ENCODE data around the gene GYS2.
"Not testable (repeated sequence)": the region's sequence is repeated elsewhere in the genome, so short reads cannot be mapped to it uniquely, and the experiment has no call there.

The GYS2 gene

DNA sequence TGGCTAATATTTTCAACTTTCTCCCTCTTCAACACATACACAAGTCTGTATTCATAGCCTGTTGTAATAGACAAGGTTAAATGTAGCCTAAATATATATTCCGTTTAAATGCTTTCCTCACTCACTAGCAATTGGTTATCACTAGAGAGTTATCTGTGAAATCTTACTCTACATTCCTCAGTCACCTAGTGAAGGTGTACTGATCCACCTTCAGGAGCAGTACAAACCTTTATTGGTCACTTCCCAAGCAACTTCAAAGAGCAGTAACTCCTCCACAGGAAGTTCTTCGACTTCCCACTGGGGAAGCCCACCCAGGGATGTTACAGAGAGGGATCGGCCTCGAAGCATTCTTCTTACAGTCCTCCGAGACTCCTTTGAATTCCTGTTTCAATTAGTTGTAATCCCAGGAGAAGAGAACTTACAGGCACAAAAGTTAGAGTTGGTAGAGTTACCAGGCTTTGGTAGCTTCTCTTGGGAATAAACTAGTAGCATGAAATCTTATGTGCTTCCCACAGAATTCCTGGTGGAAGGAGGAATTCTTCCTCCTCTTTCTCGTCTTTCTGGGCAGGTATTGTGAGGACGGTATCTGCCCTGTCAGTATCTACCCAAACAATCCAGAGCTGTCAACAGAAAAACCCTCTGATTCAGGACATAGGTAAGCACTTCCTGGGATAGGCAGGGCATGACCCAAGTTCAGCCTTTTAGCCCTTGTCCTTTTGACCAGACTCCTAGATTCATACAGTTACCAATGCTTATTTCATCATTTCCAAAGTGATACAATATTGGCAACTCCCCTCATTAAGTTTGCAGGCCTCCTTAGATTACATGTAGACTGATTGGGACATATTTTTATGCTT lies at the start of gene GYS2:
Gene GYS2, minus strand, starts transcription at position 603 of the 857 bp plus-strand sequence. Its CDS starts 255 bp downstream, at position 348.
- FAIRE-seq (no peak), DNase-seq (ENCODE audit: low spot score) (no peak)

DNA sequence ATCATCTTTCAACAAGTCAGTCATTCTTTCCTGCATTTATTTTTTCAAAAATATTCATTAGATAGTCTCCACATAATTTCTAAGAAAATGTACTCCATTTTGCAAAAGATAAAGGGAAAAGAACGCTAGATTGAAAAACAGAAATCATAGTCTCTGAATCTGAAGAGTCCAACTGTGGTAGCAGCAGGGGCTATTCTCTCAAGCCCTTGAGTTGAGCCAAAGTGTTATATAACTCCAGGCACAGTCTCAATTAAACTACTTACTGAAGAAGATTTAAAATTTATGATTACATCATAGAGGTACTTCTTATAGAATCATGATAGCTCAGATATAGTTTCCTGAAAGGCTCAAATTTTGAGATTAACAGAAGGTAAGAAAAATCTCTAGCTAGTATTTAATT lies 47.2 kb upstream of the GYS2 start:
- FAIRE-seq (no peak), DNase-seq (ENCODE audit: low spot score) (no peak)

DNA sequence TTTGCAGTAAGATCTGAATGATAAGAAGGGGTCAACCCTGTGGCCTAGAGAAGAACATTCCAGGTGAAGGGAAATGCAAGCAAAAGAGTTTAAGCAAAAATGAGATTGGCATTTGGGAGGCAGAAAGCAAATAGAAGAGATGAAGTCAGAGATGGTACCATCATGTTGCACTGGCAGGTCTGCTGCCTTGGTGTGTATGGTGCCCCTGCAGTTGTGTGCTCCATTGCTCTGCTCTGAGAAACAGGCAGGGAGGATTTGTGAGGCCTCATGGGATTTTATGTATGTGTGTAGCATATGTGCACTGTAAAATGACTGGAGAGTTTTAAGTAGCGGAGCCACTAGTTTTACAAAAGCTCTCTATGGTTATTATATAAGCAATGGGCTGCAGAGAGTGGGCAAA lies 46.4 kb upstream of the GYS2 start:
- FAIRE-seq (no peak), DNase-seq (ENCODE audit: low spot score) (no peak)

DNA sequence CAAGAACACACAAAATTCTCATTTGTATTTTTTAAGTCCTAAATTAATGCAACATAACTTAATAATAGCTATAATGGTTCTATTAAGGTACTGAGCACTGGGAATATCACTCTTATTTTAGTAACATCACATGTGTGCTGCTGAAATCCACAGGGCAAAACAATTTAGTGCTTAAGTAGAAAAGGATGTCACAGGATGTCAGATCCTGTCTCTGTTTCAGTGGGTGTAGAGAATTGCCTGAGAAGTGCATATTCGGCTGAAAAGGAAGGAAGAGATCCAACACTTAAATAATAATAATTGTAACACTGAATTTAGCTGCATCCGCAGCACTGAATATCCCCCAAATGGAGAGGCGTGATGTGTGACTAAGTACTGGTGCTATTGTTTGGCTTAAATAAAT lies 44.4 kb upstream of the GYS2 start:
- no peak for FAIRE-seq
- no peak for DNase-seq (ENCODE audit: low spot score)

DNA sequence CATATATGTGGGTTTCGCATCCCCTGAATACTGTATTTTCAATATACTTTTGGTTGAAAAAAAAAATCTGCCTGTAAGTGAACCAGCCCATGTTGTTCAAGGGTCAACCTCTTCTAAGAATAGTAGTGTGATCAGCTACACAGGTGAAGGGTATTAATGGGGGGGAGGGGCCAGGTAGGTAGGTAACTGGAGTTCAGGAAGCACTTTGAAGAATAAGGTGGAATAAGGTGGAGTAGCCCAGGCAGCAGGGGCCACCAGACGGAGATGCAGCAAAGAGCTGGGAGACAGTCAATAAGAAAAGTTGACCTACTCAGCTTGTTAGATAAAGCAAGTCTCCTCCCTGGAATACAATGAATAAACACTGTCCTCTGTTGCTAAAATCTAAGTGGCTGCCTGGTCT lies 43.7 kb upstream of the GYS2 start:
- FAIRE-seq (no peak), DNase-seq (ENCODE audit: low spot score) (no peak)

DNA sequence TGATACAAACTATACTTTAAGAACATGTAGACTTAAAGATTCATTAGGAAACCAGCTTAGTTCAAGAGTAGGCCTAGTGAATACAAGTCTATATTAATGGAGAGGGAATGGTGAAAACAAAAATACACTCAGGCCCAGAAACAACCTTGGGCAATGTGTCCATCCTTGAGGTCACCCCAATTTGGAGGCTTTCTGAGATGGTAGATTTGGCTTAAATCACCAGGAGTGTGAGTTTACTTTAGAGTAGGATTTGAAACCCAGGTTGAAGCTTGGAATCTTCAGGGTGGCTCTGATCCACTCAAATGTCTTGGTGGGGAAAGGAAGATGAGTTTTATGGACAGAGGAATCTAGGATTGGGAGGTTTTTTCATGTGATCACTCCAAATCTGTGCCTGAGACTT lies 42.5 kb upstream of the GYS2 start:
- DNase-seq (ENCODE audit: low spot score): no peak
- FAIRE-seq: no peak

DNA sequence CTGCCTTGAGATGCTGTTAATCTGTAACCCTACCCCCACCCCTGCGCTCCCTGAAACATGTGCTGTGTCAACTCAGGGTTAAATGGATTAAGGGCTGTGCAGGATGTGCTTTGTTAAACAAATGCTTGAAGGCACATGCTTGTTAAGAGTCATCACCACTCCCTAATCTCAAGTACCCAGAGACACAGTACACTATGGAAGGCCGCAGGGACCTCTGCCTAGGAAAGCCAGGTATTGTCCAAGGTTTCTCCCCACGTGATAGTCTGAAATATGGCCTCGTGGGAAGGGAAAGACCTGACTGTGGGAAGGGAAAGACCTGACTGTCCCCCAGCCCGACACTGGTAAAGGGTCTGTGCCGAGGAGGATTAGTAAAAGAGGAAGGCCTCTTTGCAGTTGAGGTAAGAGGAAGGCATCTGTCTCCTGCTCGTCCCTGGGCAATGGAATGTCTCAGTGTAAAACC lies 40.4 kb upstream of the GYS2 start:
- not testable (repeated sequence) for DNase-seq (ENCODE audit: low spot score); FAIRE-seq

DNA sequence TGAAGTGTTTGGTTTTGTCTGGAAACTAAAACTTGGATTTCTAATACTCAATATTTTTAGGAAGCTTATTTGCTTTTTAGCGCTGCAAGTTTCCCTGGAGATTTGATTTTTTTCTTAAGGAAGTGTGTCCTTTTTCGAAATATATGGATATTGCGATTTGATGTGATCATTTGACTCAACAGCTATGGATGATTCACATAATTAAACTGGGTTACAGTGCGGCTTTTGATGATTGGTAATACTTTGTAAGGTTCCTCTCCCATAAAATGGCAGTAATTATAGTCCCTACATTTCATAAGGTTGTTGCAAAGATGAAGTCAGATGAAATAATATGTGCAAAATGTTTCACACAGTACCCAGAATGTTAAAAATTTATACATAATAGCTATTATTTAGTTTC lies 39.9 kb upstream of the GYS2 start:
- DNase-seq (ENCODE audit: low spot score) (no peak), FAIRE-seq (no peak)

DNA sequence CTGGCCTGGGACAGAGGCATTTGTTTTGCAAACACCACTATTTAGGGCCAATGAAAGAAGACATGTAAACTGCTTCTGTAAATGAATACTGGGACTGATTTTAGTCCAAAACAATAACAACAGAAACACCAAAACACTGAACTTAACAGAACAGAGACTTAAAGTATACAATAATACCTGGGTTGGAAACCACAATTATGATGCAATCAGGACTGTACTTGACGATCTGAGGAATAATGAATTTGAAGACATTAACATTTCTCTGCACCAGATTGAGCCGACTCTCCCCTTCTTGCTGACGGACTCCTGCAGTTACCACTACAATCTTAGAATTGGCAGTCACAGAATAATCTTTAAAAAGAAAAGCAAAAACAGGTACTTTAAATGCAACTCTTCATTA lies 39.1 kb upstream of the GYS2 start:
- no peak for FAIRE-seq
- no peak for DNase-seq (ENCODE audit: low spot score)

DNA sequence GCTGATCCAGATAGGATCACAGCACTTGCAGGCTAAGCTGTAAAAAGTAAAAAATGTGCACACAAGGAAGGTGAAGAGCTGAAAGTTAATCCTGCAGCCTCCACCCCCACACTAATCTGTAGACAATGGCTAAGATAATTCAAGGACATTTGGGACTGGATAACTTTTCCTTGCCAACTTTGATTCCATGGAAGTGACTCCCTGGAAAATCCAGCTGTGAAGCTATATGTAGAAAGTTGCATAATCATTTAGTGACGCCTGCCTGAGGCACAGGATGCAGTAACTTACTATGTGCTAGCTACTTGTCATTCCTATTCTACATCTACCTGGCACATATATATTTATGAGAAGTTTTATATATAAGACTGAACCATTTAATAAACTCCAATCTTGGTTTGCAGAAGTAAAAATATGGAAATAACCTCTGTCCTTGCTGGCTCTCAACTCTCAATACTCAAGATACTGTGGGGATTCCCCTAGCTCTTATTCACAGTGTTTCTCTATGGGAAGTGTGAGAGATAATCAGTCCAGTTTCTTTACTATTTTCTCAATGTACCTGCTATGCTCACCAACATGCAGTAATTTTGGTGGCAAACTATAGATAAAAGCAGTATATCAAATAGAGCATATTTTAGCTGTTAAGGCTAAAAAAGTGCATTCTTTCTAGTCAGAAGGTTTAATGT lies 38.2 kb upstream of the GYS2 start:
- DNase-seq (ENCODE audit: low spot score) (no peak), FAIRE-seq (no peak)

DNA sequence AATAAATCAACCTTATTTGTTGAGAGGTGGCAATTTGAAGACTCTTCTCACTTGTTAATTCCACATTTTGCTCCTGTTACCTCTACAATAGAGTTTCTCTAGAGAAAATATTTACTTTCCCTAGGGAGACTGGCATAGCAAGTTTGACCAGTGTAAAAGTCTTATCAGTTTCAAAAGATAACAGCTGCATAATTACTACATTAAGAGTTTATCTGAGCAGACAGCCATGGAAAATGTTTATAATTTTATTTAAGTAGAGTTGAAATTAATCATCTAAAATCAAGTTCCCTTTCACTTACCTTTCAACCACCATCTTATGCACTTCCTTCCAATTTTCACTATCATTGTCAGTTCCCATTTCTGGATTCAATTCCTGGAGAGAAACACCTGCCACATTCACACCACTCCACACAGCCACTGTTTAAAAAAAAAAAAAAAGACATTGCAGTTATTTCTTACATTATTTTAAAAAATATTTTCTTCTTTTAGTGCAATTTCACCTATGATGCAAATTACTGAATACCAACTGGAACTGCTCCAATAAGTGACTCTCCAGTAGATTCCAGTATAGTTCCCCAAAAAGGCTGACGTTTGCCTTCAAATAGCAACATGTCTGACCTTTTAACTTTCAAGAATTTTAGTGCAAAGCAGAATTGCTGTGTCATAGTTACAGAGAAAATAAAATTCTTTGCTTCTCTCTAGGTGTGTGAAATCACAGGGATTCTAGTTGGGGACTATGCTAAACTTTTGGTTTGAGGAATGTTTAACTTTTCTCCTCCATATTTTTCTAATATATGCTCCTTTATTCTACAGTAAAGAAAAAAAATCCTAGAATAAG lies 33.6 kb upstream of the GYS2 start:
- DNase-seq (ENCODE audit: low spot score): no peak
- FAIRE-seq: no peak

DNA sequence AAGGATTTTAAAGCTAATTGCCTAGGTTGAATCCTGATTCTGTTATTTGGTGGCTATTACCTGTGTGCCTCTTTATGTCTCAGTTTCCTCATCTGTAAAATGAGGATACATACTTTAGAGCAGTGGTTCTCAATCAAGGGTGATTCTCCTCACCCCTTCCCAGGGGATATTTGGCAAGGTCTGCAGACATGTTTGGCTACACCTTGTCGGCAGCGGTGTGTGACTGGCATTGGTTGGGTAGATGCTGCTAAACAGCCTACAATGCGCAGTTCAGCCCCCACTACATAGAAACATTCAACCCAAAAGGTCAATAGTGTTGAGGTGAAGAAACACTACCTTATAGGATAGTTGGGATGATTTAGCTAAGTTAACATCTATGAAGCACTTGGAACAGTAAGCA lies 29.6 kb upstream of the GYS2 start:
- FAIRE-seq (no peak), DNase-seq (ENCODE audit: low spot score) (no peak)

DNA sequence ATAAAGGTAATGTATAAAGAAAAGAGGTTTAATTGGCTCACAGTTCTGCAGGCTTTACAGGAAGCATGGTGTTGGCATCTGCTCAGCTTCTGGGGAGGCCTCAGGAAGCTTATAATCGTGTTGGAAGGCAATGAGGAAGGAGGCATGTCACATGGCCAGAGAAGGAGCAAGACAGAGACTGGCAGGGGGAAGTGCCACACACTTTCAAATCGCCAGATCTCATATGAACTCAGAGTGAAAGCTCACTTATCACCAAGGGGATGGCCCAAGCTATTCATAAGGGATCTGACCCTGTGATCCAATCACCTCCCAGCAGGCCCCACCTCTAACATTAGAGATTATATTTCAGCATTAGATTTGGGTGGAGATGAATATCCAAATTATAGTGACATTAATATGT lies 26.7 kb upstream of the GYS2 start:
- DNase-seq (ENCODE audit: low spot score): no peak
- FAIRE-seq: no peak

DNA sequence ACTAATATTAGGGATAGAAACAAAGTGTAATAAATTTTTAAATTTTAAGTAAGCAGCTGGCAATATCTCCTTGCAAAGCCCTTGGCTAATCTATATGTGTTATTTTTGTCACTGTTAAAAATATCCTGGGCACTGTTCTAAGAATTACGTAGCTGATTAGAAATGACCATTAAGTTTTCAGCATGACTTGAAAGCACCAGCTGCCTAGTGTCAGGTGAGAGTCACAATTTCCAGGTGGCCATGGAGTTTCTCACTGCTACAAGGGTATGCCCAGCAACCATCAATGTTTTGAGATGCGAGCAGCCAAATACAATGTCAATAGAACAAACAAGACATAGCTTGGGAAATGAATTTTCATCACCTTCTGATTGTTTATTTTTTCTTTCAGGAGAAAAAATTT lies 23.3 kb upstream of the GYS2 start:
- FAIRE-seq: no peak
- DNase-seq (ENCODE audit: low spot score): no peak

DNA sequence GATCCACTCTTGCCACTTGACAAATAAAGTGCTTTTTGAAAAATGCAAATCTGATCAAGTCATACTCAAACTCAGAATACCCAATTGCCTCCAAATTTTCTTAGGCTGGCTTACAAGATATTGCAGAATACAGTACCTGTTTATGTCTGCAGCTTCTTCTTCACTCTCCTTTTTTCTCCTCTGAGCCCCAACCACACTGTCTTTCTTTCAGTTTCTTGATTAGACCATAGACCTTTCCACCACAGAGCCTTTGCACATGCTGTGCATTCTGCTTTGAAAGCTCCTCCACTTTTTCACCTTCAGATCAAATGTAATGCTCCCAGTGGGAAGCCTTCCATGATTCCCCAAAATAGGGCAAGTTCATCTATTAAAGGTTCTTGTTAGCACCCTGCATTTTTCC lies 13.9 kb upstream of the GYS2 start:
- FAIRE-seq (no peak), DNase-seq (ENCODE audit: low spot score) (no peak)

DNA sequence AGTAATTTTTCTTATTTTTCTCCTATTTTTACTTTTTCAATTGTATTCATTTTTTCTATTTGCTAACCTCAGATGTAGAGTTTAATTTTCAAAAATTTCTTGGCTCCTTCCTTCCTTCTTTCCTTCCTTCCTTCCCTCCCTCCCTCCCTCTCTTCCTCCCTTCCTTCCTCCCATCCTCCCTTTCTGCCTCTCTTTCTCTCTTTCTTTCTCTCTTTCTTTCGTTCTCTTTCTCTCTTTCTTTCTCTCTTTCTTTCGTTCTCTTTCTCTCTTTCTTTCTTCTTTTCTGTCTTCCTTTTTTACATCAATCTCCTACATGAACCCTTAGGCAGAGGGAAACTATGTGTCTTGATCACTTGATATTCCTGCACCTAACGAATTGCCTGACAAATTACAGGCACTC lies 12.4 kb upstream of the GYS2 start:
- DNase-seq (ENCODE audit: low spot score) (no peak), FAIRE-seq (no peak)

DNA sequence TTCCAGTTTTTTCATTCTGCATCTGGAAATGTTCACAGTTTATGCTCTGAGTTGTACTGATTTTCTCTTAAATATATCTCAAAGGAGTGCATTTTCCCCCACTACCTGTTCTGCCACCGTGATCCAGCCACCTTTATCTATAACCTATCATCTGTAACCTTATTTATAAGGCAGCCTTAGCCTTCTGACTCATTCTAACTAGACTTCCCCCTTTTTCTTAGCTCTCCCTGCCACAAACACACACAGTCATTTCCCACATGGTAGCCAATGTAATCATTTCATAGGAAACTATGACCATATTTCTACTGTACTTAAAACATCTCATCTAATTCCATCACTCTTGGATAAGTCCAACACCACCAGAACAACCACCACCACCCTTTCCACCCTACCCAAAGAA lies 10.8 kb upstream of the GYS2 start:
- DNase-seq (ENCODE audit: low spot score) (no peak), FAIRE-seq (no peak)

DNA sequence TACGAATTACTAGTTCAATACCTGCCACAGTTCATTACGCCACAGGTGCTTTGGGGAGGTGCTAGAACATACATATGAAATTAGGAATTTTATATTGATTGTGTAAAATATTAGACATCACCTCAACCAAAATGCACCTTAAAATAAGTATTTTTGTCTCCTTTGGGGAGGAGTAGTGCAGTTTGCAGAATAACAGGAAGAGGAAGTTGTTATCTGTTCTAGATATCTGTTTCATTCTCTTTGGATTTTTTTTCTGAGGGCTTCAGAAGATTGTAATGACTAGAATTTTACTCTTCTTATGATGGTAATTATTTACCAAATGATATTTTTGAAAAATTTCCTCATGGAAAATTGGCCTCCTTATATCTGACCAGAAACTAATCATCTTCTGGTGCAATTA lies 9.9 kb upstream of the GYS2 start:
- FAIRE-seq (no peak), DNase-seq (ENCODE audit: low spot score) (no peak)

DNA sequence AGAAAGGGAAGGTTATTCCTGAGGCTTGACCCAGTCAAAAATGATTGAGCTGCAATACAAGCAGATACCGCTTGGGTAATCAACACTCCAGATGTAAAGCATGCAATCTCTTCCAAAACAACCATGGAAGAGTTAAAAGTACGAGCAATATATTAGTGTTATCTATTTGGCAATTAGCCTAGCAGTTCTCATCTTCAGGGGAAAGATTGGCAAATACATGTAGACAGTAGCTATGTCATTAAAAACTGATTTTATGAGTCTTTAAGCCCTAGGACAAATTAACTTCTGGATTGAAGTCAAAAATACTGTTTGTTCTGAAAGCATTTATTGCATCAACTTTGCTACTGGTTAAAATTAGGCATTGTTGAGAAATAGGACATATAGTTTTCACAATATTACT lies 9.3 kb upstream of the GYS2 start:
- DNase-seq (ENCODE audit: low spot score) (no peak), FAIRE-seq (no peak)

DNA sequence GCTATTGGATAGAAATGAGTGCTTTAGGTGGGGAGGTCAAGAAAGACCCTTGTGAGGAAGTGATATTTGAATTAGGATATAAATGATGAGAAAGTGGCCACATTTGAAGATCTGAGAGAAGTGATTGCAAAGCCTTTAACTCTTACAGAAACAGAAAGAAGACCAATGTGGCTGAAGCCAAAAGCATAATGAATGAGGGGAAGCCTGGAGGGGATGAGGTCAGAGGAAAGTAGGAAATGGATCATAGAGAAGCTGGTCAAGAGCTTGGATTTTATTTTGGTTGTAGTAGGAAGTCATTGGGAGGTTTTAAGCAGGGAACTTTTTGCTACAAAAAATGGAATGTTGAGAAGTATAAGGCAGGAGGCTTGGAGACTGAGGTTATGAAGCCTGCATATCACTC lies 3.5 kb upstream of the GYS2 start:
- DNase-seq (ENCODE audit: low spot score) (no peak), FAIRE-seq (no peak)

DNA sequence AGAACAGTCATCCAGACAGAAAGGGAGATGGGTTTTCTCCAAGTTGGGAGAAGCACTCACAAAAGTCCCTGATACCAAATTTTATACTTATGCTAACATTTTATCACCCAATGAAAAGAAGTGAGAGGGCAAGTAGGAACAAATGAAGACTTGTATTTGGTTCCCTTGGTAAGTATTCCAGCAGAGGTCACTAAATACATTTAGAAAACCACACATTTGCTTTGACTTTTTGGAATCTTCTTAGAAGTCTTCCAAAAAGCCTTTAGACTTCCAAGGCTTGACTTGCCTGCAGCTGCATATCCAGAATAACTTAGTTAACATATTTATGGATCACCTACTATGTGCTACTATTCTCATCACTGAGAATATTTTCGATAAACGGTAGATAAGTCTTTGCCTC lies 3.1 kb upstream of the GYS2 start:
- DNase-seq (ENCODE audit: low spot score) (no peak), FAIRE-seq (no peak)

DNA sequence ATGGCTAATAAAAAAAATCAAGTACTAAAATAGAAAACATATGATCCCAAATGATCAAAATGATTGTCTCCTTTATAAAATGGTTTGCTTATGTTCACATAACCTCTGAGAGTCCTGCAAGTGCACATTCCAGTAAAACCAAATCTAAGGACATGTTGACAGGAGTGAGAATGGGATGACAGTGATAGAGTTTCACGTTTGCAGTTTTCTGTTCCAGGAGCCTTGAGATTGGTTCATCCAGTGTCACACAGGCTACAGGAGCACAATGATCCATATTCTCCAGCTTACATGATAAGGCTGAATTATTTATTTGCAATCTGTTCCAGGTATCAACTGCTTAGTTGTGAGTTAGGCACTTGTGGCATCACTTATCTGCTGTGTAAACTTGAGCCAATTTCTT lies 1.5 kb upstream of the GYS2 start:
- no peak for FAIRE-seq
- no peak for DNase-seq (ENCODE audit: low spot score)

Measured in urothelium cell line (cell line).